HUES64 (cell line): ENCODE data around the gene GRIPAP1.
A peak's percentile ranks its signal among the peaks of the same experiment; 100 is the strongest.

ENCODE experiments used
- H3K27ac ChIP-seq: 2 replicates; pipeline ENCODE4 v1.7.0; 2013; ENCODE audit warnings: low read depth, low read length, inconsistent platforms
- H3K27me3 ChIP-seq: 2 replicates; pipeline ENCODE4 v1.6.1; 2013; ENCODE audit warnings: mild to moderate bottlenecking, low read length; ENCODE audit not compliant: insufficient read depth
- H3K36me3 ChIP-seq: 2 replicates; pipeline ENCODE4 v1.6.1; 2013; ENCODE audit warnings: mild to moderate bottlenecking, low read length; ENCODE audit not compliant: insufficient read depth
- H3K4me1 ChIP-seq: 2 replicates; pipeline ENCODE4 v1.6.1; 2013; ENCODE audit warnings: mild to moderate bottlenecking, low read length, moderate library complexity; ENCODE audit not compliant: insufficient read depth
- H3K4me3 ChIP-seq: 2 replicates; pipeline ENCODE4 v1.5.1; 2013; ENCODE audit warnings: mild to moderate bottlenecking, low read length, moderate library complexity
- H3K9ac ChIP-seq: 2 replicates; pipeline ENCODE4 v1.6.1; 2013; ENCODE audit warnings: mild to moderate bottlenecking, low read depth, low read length
- H3K9me3 ChIP-seq: 2 replicates; pipeline ENCODE4 v1.6.1; 2013; ENCODE audit warnings: low read depth, low read length; ENCODE audit not compliant: insufficient read depth
- WGBS: fragments of 150-250, 120-280 bp; methylation state at CpG from one replicate; pipeline ENCODE4 v1.1.7; 2013; ENCODE audit warnings: missing lambda C conversion rate; 5-methylcytosine and 5-hydroxymethylcytosine counted together

GRIPAP1 gene

DNA sequence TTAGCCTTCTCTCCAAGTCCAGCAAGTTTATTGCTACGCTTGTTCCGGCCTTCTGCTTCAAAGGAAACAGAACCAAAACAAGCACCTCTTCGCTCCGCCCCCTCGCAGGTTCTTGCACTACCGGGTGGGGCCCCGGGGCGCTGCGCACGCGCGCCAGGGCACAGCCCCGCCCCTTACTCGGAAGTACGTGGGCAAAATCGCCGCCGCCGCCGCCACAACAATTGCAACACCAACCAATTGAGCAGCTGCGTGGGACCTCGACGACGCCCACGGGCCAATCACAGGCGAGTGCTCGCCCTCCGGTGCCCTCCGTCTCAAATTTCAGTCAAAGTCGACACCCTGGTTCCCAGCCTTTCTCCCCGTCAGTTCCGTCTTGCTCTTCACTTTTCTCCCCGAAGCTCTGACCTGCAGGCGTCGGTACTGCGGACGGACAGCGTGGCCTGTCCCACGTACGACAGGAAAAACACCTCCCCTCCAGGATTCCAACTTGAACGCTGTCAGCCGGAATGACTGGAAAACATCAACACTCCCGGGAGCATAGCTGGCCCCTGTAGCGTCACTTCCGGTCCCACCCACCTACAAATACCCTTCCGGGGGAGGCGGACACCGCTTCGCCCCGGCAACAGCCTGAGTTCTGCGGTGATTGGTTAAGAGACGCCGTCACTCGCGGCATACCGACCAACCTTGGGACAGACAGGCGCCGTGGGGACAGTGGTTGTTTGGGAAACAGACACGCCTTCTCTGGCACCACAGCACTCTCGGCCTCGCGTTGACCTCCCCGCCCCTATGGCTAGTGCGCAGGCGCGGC is 44.0 kb downstream of the GRIPAP1 start:
- H3K9me3 ChIP-seq: no peaks in the 10 kb centered on the region

DNA sequence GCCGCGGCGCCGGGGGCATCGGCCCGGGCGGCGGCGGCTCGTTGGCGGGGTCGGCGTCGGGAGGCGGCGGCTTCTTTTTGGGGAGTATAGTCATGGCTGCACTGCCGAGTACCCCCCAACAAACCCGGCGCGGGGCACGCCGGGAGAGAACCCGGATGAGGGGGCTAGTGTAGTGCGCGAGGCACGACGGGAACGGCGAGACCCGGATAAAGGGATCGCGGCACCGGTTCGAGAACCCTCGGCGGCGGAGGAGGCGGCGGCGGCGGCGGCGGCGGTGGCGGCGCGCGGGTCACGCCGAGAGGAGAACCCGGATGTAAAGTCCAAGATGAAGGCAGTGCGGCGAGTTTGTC is 44.6 kb downstream of the GRIPAP1 start, which contains the start of gene OTUD5:
Gene OTUD5 (minus strand): TSS at position 131 of the 350 bp plus-strand sequence. CDS start 37 bp downstream, at position 94.
- H3K27me3 ChIP-seq: no peaks in the 10 kb centered on the region
- H3K27ac ChIP-seq: peak within 1 kb of the TSS; percentile 99
- peak within 1 kb of the TSS; percentile 86 for H3K9ac ChIP-seq
- H3K9me3 ChIP-seq: no peaks in the 10 kb centered on the region
- peak within 1 kb of the TSS; percentile 89 for H3K4me3 ChIP-seq
- WGBS: under 1% methylated on average over 53 of the region's 53 CpGs
- H3K36me3 ChIP-seq: peaks cover 30% of the 10 kb centered on the region
- no peaks in the 10 kb centered on the region for H3K4me1 ChIP-seq

More for the DNA sequence above, 44.0 kb downstream of the GRIPAP1 start:
- Histone ChIP-seq H3K4me1 (no peaks in the 10 kb centered on the region), H3K27me3 (no peaks in the 10 kb centered on the region), H3K27ac (peak overlapping the region; percentile 99), H3K4me3 (peak overlapping the region; percentile 89), H3K36me3 (peaks cover 30% of the 10 kb centered on the region), H3K9ac (peak overlapping the region; percentile 86)
- WGBS: under 1% methylated on average over 61 of the region's 66 CpGs

DNA sequence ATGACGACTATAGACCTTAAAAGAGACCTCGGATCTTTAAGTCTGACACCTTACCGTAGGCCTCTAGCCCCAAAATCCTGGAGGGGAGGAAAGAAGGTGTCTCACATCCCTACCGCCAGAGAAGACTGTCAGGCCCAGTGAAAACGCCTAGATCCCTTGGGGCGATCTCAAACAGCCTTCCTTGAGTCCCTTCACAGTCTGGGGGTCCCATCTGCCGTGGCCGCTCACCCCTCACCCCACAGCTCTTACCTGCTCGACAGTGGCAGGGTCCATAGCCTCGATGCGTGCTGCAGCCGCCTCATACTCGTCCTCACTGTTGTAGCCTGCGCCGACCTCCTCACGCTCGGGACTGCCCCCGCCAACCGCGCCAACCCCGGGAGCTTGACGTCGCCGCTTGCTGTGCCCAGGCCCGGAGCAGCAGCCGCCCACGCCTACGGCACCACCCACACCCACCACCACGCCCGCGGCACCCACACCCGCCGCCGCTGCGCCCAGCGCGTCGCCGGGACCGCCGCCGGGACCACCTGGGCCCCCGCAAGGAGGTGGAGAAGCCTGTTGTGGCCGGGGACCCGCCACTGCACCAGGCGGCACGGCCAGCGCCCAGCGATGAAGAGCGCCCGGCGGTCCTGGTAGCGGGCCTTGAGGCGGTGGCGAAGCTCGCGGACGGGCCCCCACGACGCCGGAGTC is 45.2 kb downstream of the GRIPAP1 start:
- Histone ChIP-seq H3K4me1 (no peaks in the 10 kb centered on the region), H3K9ac (peak overlapping the region; percentile 86), H3K4me3 (peak overlapping the region; percentile 89), H3K27ac (peak overlapping the region; percentile 99; the same call in 1 of the 2 replicates), H3K27me3 (no peaks in the 10 kb centered on the region), H3K36me3 (peaks cover 30% of the 10 kb centered on the region), H3K9me3 (no peaks in the 10 kb centered on the region)
- 4% methylated on average over 54 of the region's 61 CpGs for WGBS

DNA sequence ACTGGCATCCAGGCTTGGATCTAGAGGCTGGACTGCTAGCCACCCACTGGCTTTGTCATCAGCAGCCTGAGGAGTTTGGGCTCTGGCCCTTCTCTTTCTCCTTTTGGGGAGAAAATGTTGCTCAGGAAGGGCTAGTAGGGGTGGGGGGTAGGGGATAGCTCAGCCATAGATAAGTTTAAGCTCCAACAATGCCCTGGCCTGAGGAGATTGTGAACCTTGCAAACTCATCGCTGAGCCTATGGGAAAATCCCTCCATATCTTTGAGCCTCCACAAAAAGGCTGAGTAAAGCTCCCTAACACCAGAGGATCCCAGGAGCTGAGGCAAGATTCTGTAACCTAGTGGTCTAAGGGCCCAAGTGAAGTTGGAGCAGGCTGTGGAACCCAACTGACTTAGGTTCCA is 53.5 kb downstream of the GRIPAP1 start:
- Histone ChIP-seq H3K27me3 (no peaks in the 10 kb centered on the region), H3K4me3 (no peak overlapping the region), H3K9me3 (no peaks in the 10 kb centered on the region), H3K9ac (no peak overlapping the region), H3K27ac (no peak overlapping the region), H3K4me1 (no peaks in the 10 kb centered on the region), H3K36me3 (peaks cover 9% of the 10 kb centered on the region)
- 88% methylated on average over 1 of the region's 1 CpG for WGBS

DNA sequence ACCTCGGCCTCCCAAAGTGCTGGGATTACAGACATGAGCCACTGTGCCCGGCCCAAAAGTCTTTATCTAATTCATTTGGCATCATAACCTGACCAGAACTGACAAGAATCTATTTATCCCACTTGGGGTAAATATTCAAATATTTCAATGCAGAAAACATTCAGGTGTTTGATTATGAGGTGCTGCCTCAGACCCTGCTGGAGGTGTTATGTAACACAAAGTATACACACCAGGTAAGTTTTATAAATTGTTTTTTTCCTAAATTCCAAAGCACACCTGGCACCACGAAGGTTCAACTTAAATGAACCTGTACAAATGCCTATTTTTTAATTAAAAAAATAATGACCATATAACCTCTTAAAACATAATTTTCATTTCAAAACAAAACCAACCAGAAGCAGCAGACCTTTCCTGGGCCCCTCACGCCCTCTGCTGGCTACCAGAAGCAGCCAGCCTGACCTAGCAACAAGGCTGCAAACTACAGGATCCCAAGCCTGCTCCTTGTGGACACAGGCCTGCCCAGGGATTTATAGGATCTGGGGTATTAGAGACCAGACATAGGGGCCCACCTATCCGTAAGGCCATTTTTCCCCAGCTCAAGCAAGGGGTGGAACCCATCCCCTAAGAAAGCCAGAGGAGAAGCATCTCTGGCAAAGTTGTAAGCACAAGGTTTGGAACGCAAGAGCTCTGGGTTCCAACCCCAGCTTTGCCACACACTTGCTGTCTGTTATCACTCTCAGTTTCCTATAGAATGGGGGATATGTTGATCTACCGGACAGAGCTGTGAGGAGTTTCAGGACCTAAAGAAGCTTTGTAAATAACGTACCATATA is 56.3 kb downstream of the GRIPAP1 start:
- H3K4me1 ChIP-seq: no peaks in the 10 kb centered on the region
- H3K36me3 ChIP-seq: peaks cover 15% of the 10 kb centered on the region
- H3K27ac ChIP-seq: no peak overlapping the region; the same call in 1 of the 2 replicates
- no peaks in the 10 kb centered on the region for H3K9me3 ChIP-seq
- no peaks in the 10 kb centered on the region for H3K27me3 ChIP-seq
- no peak overlapping the region for H3K4me3 ChIP-seq
- WGBS: 71% methylated on average over 7 of the region's 8 CpGs
- H3K9ac ChIP-seq: no peak overlapping the region

DNA sequence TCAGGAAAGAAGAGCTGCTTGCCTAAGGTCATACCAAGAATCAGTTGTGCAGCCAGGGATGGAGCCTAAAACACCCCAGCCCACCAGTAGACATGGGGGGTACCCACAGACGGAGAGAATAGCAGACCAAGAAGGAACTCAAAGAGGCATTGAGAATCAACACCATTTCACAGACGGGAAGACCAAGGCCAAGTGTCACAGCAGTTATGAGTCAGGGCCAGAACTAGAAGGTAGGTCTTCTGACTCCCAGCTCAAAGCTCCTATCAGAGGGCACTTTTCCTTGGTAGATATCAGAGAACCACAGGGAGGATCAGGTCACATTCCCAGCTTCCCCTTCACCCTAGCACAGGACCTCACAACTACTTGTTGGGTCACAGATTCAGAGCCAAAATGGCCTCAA is 59.2 kb downstream of the GRIPAP1 start:
- peaks cover 19% of the 10 kb centered on the region for H3K36me3 ChIP-seq
- no peaks in the 10 kb centered on the region for H3K4me1 ChIP-seq
- no peaks in the 10 kb centered on the region for H3K27me3 ChIP-seq
- 78% methylated on average over 2 of the region's 2 CpGs for WGBS
- H3K9ac ChIP-seq: no peak overlapping the region
- H3K9me3 ChIP-seq: no peaks in the 10 kb centered on the region
- no peak overlapping the region for H3K4me3 ChIP-seq
- H3K27ac ChIP-seq: no peak overlapping the region

DNA sequence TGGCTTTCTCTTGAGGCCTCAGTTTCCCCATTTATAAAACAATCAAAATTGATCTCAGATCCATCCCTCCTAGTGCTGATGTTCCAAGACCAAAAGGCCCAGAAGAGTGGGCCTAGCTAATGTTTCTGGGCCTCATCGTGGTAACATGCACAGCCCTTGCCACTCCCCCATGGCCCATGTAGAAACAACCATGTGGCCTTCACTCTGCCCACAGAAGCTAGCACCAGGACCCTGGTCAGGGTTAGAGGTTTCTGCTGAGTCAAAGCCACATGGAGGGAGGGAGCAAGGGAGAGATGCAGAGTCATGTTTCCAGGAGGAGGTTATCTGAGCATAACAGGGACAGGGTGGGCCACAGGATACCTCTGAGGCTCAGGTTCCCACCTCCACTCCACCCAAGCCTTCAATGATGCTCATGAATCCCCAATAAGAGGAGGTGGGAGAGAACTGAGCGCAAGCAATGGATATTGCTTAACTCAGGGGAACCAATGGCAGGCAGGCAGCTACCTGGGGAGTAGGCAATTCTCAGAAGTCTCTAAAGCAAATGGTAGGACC is 61.6 kb downstream of the GRIPAP1 start:
- peaks cover 14% of the 10 kb centered on the region; the same call in 1 of the 2 replicates for H3K4me1 ChIP-seq
- no peaks in the 10 kb centered on the region for H3K27me3 ChIP-seq
- no peaks in the 10 kb centered on the region for H3K9me3 ChIP-seq
- H3K36me3 ChIP-seq: peaks cover 21% of the 10 kb centered on the region
- no peak overlapping the region for H3K9ac ChIP-seq
- H3K27ac ChIP-seq: no peak overlapping the region
- no peak overlapping the region for H3K4me3 ChIP-seq
- 90% methylated on average over 2 of the region's 2 CpGs for WGBS

DNA sequence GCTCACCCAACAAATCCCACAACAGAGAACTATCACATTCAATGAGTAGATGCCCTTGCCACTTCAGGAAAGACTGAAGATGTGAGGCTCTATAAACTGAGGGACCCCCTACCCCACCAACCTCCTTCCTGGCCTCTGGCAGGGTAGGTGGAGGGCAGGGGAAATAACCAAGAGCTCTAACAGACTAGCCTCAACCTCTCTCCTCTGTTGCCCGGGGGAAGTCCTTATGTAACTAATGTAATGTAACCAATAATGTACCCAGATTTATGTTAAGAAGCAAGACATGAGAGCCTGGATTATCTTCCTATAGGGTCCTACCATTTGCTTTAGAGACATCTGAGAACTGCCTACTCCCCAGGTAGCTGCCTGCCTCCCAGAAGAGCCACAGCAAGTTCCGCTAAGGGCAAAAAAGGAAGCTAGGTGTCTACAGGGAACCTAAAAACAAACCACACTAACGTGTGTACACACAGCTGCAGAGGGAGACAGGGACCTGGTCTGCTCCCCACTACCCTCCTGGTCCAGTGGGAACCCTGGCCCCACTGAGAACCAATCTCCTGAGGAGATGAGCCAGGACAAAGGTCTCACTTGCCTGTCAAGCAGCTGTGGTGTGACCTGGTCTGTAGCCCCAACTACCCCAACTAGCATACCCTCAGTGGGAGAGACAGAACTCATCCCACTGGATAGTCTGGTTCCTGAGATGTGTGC is 62.4 kb downstream of the GRIPAP1 start:
- Histone ChIP-seq H3K9ac (no peak overlapping the region), H3K27ac (no peak overlapping the region), H3K36me3 (peaks cover 28% of the 10 kb centered on the region), H3K4me3 (no peak overlapping the region), H3K9me3 (no peaks in the 10 kb centered on the region), H3K27me3 (no peaks in the 10 kb centered on the region), H3K4me1 (peaks cover 14% of the 10 kb centered on the region; the same call in 1 of the 2 replicates)
- WGBS: 85% methylated on average over 2 of the region's 3 CpGs

DNA sequence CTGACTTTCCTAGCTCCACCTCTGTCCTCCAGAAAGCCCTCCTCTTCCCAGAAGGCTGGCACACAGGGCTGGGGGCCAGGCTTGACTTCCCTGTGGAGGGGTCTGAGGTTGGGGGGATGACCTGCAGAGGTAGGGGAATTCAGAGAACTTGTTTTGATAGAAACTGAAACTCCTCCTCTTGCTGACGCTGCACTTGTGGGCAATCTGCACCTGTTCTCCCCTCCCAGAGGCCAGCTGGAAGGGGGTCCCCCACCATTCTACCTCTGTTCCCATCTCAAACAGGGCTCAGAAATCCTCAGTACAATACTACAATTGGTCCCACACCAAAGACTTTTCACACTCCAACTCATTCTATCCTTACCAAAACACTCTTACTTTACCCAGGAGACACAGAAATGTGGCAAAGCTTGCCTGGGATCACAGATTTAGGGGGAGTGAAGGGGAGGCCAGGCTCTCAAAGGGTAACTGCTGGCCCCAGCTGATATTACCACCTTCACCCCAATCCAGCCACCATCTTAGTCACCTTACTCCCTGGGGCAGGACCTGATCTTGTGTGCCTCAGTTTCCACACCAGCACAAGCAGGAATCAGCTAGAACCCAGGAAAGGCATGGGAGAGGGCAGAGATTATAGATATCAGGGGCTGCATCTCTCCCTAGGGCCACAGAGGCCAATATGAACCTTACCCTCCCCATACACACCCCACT is 63.2 kb downstream of the GRIPAP1 start:
- Histone ChIP-seq H3K27ac (no peak overlapping the region), H3K9me3 (no peaks in the 10 kb centered on the region), H3K4me3 (no peak overlapping the region), H3K27me3 (no peaks in the 10 kb centered on the region), H3K9ac (no peak overlapping the region), H3K4me1 (peaks cover 14% of the 10 kb centered on the region; the same call in 1 of the 2 replicates), H3K36me3 (peaks cover 35% of the 10 kb centered on the region)
- WGBS: 77% methylated on average over 1 of the region's 1 CpG
